KBM-7 (cell line): Measurements from ENCODE around the gene C6orf89.

Experiments
- DNase-seq: peaks from one replicate; pipeline ENCODE4 v3.0.0-alpha.2; 2015
- in situ Hi-C: fragments of 300-500 bp; cut with MboI; formaldehyde crosslinking; loops from 2 replicates; pipeline ENCODE4 v1.14.3; 2020; ENCODE audit warnings: low sequenced_read_pairs, low pct_unique_long_range_greater_than_20kb, mixed read lengths

Gene C6orf89

DNA sequence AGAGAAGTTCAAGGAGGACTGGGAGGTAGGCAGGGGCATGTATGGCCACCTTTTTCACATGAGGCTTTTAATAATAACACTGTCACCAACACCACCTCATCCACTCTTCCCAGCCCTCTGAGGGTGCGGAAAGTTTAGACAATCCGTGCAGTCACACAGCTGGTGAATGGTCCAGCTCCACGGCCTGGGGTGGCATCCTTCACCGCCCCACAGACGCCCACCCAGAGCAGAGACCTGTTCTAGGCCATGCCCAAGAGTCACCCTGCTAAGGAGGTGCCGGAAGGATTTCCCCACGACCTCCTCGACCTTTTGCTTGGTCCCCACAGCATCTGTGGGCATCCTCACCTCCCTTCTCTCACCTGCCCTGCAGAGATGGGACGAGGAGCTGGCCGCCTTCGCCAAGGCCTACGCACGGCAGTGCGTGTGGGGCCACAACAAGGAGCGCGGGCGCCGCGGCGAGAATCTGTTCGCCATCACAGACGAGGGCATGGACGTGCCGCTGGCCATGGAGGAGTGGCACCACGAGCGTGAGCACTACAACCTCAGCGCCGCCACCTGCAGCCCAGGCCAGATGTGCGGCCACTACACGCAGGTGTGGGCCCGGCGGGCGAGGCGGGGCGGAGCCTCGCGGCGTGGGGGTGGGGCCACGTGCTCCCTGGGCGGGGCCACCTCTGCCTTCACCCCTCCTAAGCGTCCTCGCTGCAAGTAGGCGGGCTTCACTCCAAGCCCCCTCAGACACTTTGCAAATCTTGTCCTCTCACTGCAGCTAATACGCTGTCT, 73.2 kb downstream of the C6orf89 start:
- DNase-seq, result no peak
- in situ Hi-C loops, result no loop called here

DNA sequence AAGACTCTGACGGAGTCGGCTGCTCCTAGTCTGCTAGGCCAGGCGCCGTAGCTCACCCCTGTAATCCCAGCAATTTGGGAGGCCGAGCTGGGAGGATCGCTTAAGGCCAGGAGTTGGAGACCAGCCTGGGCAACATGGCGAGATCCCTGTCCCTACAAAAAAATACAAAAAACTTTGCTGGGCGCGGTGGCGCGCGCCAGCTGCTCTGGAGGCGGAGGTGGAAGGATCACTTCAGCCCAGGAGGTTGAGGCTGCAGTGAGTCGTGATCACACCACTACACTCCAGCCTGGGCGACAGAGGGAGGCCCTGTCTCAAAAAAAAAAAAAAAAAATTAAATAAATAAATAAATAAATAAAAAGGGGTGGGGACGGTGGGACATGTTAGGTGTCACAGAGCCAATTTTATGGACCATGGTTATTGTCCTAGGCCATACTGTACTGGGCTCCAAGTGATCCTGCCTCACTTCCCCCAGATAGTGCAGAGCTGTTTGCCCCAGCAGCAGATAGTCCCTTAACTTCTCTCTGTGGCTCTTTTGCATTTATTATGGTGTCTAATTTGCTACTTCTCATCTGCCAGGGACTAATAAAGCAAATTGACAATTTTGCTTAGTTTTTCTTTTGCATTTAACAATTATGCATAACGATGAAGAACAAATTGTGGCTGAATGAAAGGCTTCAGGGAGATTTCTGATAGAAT, 74.0 kb downstream of the C6orf89 start:
- DNase-seq, result no peak
- in situ Hi-C loops, result no loop called here

DNA sequence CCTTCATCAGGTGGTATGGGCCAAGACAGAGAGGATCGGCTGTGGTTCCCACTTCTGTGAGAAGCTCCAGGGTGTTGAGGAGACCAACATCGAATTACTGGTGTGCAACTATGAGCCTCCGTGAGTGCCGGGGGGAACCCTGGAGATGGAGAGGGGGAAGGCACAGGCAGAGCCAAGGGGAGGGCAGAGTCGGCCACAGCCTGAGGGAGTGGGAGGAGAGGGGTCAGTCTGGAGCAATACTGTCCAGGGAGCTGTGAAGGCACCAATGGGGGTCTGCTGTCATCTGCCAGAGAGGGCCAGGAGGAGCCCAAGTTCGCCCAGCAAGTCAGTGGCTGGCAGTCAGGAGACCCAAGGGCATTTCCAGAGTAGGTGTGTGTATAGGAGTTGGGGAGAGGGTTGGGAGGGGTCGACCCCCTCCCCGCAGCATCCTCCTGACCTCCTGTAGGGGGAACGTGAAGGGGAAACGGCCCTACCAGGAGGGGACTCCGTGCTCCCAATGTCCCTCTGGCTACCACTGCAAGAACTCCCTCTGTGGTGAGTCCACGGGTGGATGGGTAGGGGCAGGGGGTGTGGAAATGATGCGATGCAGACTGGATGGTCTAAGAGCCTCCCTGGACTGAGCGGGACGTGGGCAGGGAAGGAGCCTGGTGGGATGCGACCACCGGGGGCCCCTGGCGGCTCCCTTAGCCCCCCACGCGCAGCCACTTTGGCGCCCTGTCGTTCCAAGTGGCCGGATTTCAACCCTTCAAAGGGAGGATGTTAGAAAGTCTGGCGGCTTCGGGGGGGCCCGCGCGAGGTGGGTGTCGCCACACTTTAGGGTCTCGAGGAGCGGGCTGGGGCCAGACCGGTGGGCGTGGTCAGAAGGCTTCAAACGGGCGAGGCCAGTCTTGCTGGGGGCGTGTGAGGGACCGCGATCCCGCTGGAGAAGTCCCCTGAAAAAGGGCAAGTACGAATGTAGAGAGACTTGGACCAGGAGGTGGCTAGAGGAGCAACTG, 76.0 kb downstream of the C6orf89 start:
- in situ Hi-C loops, result no loop called here

DNA sequence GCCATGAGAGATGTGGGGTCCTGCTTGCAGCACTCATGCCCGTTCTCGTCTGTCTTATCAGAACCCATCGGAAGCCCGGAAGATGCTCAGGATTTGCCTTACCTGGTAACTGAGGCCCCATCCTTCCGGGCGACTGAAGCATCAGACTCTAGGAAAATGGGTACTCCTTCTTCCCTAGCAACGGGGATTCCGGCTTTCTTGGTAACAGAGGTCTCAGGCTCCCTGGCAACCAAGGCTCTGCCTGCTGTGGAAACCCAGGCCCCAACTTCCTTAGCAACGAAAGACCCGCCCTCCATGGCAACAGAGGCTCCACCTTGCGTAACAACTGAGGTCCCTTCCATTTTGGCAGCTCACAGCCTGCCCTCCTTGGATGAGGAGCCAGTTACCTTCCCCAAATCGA, 77.1 kb downstream of the C6orf89 start:
- DNase-seq, result peak; percentile 96
- in situ Hi-C loops, result no loop called here

More for the DNA sequence above, 76.0 kb downstream of the C6orf89 start:
- no peak for DNase-seq

DNA sequence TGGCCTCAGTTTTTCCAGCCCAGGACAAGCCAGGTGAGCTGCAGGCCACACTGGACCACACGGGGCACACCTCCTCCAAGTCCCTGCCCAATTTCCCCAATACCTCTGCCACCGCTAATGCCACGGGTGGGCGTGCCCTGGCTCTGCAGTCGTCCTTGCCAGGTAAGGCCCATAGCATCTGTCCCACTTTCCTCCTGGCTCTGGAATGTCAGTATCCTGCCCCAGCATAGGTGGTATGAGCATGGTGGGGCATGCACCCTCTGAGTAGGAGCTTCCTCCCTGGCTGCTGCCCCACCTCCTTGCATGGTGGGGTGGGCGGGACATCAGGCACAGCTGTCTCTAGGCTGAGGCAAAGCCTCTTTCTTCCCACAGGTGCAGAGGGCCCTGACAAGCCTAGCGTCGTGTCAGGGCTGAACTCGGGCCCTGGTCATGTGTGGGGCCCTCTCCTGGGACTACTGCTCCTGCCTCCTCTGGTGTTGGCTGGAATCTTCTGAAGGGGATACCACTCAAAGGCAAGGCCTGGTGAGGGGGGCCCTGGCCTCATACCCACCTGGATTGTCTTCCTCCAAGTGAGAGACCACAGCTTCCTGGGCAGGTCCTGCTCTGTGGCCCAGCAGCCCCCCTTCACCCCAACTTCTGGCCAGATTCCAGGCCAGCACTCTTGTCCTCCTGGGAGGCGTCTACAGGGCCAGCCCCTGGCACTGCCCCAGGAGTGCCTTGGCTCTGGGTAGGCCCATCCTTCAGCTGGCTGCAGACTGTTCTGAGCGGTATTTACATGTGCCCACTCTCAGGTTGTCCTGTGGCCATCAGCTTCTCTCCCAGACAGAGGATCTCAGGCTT, 77.9 kb downstream of the C6orf89 start:
- in situ Hi-C loops, result no loop called here
- DNase-seq, result no peak

DNA sequence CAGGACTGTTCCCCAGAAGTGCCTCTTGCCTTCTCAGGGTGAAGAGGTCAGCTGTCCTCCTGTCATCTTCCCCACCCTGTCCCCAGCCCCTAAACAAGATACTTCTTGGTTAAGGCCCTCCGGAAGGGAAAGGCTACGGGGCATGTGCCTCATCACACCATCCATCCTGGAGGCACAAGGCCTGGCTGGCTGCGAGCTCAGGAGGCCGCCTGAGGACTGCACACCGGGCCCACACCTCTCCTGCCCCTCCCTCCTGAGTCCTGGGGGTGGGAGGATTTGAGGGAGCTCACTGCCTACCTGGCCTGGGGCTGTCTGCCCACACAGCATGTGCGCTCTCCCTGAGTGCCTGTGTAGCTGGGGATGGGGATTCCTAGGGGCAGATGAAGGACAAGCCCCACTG, 78.6 kb downstream of the C6orf89 start:
- in situ Hi-C loops, result no loop called here
- no peak for DNase-seq

DNA sequence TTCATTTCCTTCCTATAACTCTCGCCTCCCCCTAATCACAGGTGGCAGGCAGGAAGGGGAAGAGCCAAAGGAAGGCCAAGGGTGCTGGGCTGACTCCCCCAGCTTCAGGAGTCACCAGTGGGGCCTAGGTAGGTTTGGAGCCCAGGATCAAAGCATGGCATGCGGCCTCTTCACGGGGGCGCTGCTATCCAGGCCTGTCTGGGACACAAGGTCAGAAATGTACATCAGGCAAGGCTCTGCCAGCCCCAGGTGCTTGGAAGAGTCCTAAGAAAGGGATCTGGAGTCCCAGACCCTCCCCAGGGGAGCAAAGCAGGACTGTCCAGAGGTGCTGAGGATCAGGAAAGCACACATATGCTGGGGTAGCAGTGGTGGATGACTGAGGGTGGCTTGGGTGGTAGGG, 79.2 kb downstream of the C6orf89 start:
- DNase-seq, result no peak
- in situ Hi-C loops, result no loop called here

DNA sequence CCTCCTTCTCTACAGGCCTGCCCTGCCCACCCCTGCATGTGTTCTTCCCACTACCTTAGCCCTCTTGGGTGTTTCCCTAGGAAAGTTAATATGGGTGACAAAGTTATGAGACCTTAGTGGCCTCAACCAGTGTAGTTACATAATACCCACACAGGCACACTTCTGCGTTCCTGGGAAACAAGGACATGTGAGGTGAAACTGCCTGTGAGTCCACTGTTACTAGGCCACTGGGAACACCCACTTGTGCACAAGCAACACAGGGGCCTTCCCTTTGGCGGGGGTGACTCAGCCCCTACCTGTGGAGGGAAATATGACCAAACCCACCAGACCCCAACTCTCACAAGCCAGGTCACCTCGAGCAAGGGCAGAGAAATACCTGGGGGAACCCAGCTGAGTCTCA, 81.5 kb downstream of the C6orf89 start:
- in situ Hi-C loops, result no loop called here
- DNase-seq, result no peak

DNA sequence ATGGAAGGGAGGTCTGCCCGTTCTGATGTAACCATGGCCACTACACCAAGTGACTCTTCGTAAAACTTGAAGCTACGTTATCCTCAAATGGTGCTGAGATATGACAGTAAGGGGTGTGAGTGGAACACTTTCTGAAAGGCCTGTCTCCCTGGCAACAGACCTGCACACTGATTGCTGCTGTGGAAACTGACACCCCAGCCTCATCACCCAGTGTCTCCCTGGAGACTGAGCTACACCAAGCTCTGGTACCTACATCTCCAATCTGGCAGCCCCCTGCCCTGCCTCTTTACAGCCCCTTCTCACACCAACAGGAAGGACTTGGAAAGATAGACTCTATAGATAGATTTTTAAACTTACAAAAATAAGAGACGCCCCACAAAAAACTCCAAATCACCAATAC, 82.0 kb downstream of the C6orf89 start:
- in situ Hi-C loops, result no loop called here
- no peak for DNase-seq

DNA sequence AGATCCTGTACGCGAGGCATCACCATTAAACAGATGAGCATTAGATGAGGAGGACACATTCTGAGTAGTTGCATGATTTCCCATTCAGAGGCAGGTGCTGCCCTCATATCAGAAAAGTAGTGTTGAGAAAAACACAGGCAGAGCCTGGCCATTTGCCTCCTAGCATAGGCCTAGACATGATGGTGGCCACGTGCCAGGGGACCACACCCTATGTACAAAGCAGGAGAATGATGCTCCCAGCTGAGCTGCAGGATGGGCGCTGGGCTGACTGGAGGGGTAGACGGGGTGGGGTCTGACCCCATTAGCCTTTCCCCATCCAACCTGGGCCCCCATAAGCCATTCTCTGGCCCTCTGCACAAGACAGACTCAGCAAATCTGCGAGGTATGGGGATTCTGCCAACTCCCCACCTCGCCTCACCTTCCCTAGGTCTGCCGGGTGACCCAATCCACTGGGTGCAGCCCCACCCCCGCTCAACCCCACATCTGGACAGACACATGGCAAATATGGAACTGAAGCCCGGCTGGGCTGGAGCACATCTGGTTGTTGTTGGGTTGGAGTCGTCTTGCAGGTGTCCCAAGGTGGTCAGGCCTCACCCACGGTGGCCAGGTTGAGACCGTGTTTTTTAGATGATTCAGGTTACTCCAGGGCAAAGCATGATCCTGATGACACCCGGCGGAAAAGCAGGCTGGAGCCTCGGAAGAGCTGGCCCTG, 82.7 kb downstream of the C6orf89 start:
- no peak for DNase-seq
- in situ Hi-C loops, result no loop called here

DNA sequence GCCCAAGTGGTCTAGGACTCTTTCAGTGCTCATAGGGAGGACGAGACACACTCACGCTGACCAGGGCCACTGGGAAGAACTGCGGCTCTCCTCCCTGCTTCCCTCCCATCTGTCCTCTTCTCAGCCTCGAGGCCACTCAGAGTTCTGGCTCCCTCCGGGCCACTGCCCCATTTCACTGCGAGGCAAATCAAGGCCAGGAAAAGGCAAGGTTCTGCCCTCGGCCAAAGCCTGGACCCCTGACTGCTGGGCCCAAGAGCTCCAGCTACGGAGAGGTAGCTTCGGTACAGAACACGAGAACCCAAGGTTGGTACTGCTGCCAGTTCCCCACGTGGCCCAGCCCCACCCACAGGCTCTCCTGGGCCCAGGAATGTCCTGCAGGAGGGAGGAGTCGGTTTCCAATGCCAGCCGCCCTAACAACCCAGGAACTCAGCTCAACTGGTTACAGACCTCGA, 83.5 kb downstream of the C6orf89 start:
- in situ Hi-C loops, result no loop called here
- DNase-seq, result no peak

DNA sequence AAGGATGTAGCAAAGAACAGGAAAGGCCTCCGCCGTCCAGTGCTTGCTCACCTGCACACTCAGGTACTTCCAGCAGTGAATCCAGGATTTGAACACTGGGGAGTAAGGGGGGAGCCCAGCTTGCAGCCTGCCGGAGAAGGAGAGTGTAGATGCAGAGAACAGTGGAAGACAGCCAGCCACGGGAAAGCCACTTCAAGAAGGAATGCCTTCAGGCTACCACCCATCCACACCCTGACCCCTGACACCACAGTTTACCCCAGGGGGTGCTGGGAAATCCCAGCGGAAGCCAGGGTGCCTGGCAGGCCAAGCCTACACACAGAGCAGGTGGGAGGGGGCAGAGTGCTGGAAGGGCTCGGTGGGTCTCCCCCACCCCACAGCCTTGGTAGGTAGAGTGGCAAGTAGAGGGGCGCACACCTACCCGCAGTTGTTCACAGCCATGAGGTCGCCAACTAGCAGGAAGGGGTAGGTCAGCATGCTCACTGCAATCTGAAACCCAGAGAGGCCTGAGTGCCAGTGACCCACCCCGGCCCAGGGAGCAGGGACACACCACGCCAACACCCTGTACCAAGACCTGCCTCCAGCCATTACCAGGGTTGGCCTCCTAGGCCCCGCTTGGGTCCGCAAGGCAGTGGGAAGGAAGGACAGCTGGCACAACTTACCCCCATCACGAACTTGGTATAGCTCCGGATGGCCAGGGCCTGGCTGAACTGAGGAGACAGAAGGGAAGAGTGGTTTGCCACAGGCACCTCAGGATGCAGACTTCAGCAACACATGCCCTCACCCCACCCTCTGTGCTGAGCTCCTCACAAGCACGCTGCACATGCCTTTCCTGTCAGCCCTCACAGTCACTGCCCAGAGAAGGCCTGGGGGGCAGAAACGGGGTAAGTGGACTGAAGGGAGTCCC, 84.5 kb downstream of the C6orf89 start:
- DNase-seq, result no peak
- in situ Hi-C loops, result no loop called here

DNA sequence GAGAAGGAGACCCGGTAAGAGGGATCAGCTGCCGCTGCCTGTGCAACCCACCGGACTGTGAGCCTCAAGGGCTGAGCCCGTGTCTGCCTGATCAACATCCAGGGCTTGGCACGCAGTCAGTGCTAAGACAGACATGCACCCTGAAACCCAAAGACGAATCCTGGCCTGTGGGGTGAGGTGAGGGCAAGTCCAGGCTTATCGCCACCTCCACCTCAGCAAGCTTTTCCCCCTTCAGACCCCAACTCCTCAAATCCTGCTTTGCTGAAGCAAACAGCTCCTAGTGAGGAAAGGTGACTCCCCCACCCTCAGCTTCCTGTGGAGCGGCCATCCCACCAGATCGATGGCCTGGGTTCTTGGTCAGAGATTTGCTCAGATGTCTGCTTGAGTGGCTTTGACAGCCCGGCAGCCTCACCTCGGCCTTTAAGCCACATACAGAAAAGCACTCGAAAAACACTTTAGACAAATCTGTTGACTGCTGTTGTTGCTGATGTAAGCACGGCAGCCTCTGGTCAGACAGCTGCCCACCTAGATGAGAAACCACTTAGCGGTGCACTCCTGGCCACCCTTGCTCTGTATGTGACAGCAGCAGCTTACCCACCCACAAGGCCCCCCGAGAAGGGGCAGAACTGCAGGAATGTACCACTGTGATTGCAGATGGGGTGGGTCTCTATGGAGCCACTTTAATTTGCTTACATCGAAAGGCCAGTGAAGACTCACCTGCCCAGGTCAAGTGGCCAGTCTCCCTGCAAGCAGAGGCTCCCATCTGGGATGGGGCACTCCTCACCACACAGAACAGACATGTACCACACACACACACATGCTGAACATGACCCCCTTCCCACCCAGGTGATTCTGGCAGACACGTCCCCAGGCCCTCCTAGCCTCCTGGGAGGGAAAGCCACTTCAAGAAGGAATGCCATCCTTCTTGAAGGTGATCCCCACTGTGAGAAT, 85.4 kb downstream of the C6orf89 start:
- in situ Hi-C loops, result no loop called here
- no peak for DNase-seq

DNA sequence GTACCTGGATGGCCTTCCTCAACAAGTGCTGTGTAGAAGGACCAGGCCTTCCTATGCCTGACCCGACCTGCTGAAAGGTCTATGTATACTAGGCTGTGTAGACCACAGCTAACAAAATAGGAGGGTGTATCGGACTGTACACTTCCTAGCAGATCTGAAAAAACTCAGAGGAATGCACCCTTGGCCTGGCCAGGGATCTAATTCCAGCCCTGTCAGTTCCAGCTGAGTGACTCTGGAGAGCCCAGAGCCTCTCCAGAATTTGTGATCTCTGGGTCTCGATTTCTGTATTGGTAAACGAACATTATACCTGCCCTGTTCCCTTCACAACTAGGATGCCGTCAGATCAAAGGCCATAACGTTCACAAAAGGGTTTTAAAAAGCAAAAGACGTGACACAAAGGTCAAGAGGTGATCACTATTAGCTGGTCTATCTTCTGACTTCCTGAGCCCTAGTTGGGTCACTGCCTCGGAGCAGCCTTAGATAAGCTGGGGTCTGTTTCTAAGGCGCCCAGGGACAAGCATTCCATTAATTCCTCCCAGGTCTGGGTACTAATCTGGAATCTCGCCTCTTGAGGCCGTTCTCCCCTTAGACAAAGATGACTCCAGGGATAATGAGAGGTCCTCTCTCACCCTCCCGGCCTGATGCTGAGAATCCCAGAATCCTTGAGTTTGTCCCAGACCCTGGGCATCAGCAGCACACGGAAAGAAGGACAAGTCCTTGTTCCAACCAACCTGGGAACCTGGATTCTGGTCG, 86.3 kb downstream of the C6orf89 start:
- in situ Hi-C loops, result no loop called here
- DNase-seq, result no peak

DNA sequence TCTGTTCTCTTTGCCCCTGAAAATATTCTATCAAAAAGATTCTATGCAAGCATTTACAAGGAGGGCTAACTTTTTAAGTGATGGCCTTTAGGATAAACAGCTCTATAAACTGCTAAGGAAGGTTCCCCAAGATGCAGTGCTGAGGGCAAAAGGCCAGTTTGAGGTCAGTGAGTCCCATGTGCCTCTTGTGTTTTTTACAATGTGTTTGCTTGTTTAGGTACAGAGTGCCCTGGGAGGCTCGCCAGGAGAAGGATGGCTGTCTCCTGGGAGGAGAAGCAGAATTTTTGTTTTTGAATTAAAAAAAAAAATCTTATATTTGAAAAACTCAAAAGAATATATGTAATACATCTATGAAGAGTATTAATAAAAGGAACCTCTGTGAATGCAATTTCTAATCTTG, 87.4 kb downstream of the C6orf89 start:
- DNase-seq, result no peak
- in situ Hi-C loops, result no loop called here

DNA sequence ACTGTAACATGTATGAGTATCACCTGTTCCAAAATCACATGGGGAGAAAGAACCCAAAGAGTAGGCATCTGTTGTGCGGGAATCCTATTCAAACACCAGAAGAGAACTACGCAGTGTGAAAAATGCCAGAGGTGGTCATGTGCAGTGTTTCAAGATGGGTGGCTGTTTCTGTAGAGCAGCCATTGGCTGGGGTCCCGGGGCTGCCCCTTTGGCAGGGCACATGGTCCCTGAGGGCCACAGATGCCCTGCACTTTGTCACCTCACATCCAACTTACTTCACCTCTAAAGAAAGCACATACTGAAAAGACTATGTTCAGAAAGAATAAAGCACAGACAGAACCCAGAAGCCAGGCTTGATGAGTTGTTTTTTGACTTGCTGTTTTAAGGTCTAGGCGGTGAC, 87.9 kb downstream of the C6orf89 start:
- in situ Hi-C loops, result no loop called here
- no peak for DNase-seq
